Measurements from ENCODE around the gene KRTAP16-1. TPM values are rescaled to one million over a fixed set of nuclear protein-coding genes. Genes with fewer than 3 reads are reported as not detected.

Gene KRTAP16-1
- total and polyA plus RNA-seq, 2 of the 8 experiments (the other 6 are each of a cell fraction or from before 2014, with no cell fraction given) = not detected

DNA sequence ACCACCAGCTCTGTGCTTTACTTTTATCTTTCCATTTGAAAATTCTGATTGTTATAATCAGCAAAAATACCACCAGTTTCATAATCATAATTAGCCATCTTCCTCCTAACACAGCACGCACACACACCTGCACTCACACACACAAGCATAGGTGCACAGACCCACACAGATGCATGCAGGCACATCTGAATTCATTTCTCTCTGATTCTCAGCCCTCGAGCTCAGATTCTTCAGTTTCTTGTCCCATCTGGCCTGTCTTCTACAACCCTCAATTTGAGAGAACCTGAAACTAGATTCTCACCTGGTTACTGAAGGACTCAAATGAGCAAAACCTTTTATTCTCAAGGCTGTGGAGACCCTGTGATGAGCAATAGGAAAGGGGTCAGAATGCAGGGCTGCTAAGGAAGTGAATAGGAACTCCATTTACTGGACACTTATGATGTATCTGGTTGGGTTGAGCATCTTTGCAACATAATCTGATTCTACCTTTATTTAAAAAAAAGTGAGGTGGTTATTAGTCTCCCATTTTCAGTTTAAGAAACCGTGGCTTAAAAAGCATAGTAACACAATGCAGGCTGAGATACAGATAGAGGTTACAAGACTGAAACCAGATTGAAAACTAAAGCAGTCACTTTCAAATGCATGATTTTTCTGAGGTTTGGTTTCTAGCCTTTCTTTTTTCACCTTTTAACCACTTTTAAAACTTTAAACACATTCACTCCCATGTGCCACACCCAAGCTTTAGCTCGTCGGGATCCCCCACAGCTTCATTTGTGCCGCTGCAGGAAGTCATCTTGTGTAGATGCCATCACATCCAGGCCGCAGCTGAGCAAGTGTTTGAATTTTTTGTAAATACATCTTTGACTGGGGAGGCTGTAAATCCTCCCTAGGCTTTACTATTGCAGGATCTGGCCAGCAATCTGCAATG is 32.1 kb upstream of the KRTAP16-1 start:
- DNase-seq (ENCODE audit: low read depth in 1 of 2, low spot score in 2 of 2) (no peak), FAIRE-seq (no peak)
- no peak overlapping the region for H3K27ac ChIP-seq (ENCODE audit: low read depth, low read length)
- no peaks in the 10 kb centered on the region for H3K23me2 ChIP-seq (ENCODE audit: low read depth, low read length)
- no peak overlapping the region for H3K56ac ChIP-seq (replicated peaks; ENCODE audit: insufficient read length, low read depth, low read length)
- H3K9ac ChIP-seq (replicated peaks in 1 of 4; ENCODE audit: extremely low read depth in 1 of 4, low read depth in 3 of 4, low read length in 3 of 4) = no peak overlapping the region
- no peak overlapping the region for H2AFZ ChIP-seq (ENCODE audit: low read length)
- no peaks in the 10 kb centered on the region for H3K4me1 ChIP-seq (replicated peaks in 1 of 4; ENCODE audit: control insufficient read depth in 3 of 4, insufficient read depth in 4 of 4, low read length in 3 of 4)
- no peak overlapping the region for H2BK120ac ChIP-seq (replicated peaks; ENCODE audit: low read depth, low read length)
- H3K4ac ChIP-seq (replicated peaks; ENCODE audit: insufficient read length, low read depth, low read length) = no peak overlapping the region
- no peak overlapping the region for H2BK15ac ChIP-seq (ENCODE audit: low read length)
- H3K4me3 ChIP-seq (ENCODE audit: extremely low read depth in 1 of 4, insufficient read depth in 2 of 4, low read depth in 3 of 4, low read length in 4 of 4) = no peak overlapping the region
- H3K18ac ChIP-seq (ENCODE audit: extremely low read depth, low read length) = no peak overlapping the region
- H3K14ac ChIP-seq (ENCODE audit: insufficient read length) = no peak overlapping the region
- 88% methylated on average over 7 of the region's 7 CpGs; no CpG with 5 or more reads in 1 of the 2 experiments for WGBS, 2 experiments (ENCODE audit: extremely low coverage in 1 of 2, insufficient coverage in 1 of 2, insufficient read length in 1 of 2, insufficient replicate concordance in 2 of 2, low coverage in 1 of 2, low lambda C conversion rate in 2 of 2, missing lambda C conversion rate in 1 of 2)
- H4K20me1 ChIP-seq (replicated peaks in 1 of 2; ENCODE audit: control insufficient read depth in 1 of 2, insufficient read depth in 2 of 2, low read length in 2 of 2) = no peaks in the 10 kb centered on the region
- no peak overlapping the region for H4K5ac ChIP-seq (ENCODE audit: insufficient read length, low read depth, low read length)
- H3K4me2 ChIP-seq (ENCODE audit: insufficient read depth in 1 of 2, low read depth in 2 of 2, low read length in 2 of 2) = no peak overlapping the region
- H2BK20ac ChIP-seq (ENCODE audit: low read length) = no peak overlapping the region
- H3K9me3 ChIP-seq (ENCODE audit: insufficient read depth in 2 of 2, low read depth in 1 of 2, low read length in 1 of 2) = peaks cover 0 to 10% of the 10 kb centered on the region in 2 experiments; a peak in 2 of 4 replicates
- H3K27me3 ChIP-seq (replicated peaks in 1 of 4; ENCODE audit: control insufficient read depth in 3 of 4, extremely low read depth in 1 of 4, insufficient read depth in 3 of 4, low read length in 3 of 4) = no peaks in the 10 kb centered on the region
- H2BK5ac ChIP-seq (ENCODE audit: low read depth, low read length) = no peak overlapping the region
- H3K23ac ChIP-seq (ENCODE audit: insufficient read length) = no peak overlapping the region
- no peak overlapping the region for H4K8ac ChIP-seq (ENCODE audit: extremely low read depth, insufficient read depth, low read length)
- ChIA-PET POLR2A (ENCODE audit: partially characterized antibody) (interaction anchor here (1.0 kb wide), 1 partner anchor 27 kb away, joined by 3 read pairs; no protein-coding TSS in a partner anchor), CTCF (ENCODE audit: partially characterized antibody) (interaction anchor here (0.6 to 2.7 kb wide), 4 partner anchors 12 to 301 kb away, joined by 3 to 8 read pairs (median 4); no protein-coding TSS in a partner anchor)
- no peak overlapping the region for H4K91ac ChIP-seq (replicated peaks; ENCODE audit: insufficient read length, low read length)
- no peaks in the 10 kb centered on the region for H3K79me2 ChIP-seq (ENCODE audit: control insufficient read depth in 1 of 2, insufficient read depth in 2 of 2, low read length in 2 of 2)
- no peak overlapping the region for H2AK5ac ChIP-seq (ENCODE audit: low read depth, low read length)
- H3K36me3 ChIP-seq (ENCODE audit: control insufficient read depth in 2 of 4, insufficient read depth in 4 of 4, low read length in 3 of 4) = no peaks in the 10 kb centered on the region
- no peak overlapping the region for H2BK12ac ChIP-seq (ENCODE audit: low read depth, low read length)
- H3K79me1 ChIP-seq (ENCODE audit: low read depth, low read length) = no peaks in the 10 kb centered on the region
- TF ChIP-seq EZH2 (IDR thresholded peaks at IDR 0.05; ENCODE audit: low read depth, low read length, severe bottlenecking) = no peak
- TF ChIP-seq, protein P1, sequence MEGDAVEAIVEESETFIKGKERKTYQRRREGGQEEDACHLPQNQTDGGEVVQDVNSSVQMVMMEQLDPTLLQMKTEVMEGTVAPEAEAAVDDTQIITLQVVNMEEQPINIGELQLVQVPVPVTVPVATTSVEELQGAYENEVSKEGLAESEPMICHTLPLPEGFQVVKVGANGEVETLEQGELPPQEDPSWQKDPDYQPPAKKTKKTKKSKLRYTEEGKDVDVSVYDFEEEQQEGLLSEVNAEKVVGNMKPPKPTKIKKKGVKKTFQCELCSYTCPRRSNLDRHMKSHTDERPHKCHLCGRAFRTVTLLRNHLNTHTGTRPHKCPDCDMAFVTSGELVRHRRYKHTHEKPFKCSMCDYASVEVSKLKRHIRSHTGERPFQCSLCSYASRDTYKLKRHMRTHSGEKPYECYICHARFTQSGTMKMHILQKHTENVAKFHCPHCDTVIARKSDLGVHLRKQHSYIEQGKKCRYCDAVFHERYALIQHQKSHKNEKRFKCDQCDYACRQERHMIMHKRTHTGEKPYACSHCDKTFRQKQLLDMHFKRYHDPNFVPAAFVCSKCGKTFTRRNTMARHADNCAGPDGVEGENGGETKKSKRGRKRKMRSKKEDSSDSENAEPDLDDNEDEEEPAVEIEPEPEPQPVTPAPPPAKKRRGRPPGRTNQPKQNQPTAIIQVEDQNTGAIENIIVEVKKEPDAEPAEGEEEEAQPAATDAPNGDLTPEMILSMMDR (IDR thresholded peaks at IDR 0.05; ENCODE audit: control extremely low read depth in 1 of 3, insufficient read depth in 1 of 3, low read depth in 1 of 3, low read length in 3 of 3) = no peak
